ENCODE results near the gene IL16. TPM values are rescaled to one million over a fixed set of nuclear protein-coding genes. Genes with fewer than 3 reads are reported as not detected.

The IL16 gene
- total and polyA plus RNA-seq, 2 donors (not counting 1 experiment from before 2014, with no cell fraction given) = 181 to 287 TPM

DNA sequence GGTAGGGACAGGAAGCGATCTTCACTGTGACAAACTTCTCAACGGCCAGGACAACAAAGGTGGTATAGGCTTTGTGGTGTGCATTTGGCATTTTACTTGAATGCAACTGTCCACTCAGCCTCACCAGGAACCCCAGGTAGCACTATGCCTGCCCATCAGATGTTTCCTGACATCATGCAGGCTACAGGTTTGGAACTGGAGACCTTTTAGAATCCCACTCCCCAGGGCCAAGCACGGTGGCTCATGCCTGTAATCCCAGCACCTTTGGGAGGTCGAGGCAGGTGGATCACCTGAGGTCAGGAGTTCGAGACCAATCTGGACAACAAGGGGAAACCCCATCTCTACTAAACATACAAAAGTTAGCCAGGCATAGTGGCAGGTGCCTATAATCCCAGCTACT is 117.7 kb downstream of the IL16 start:
- DNase-seq = no peak
- no peaks in the 10 kb centered on the region for H3K9me3 ChIP-seq (ENCODE audit: control extremely low read depth in 1 of 3, control insufficient read depth in 2 of 3, insufficient read depth in 1 of 3, low read length in 2 of 3)
- Mint-ChIP-seq H3K27ac (peak overlapping the region; percentile 94), H3K9me3 (ENCODE audit: insufficient read depth) (no peaks in the 10 kb centered on the region), H3K4me1 (peaks cover 91% of the 10 kb centered on the region), H3K27me3 (no peaks in the 10 kb centered on the region), H3K4me3 (no peak overlapping the region)
- peaks cover 0 to 56% of the 10 kb centered on the region in 2 experiments for H3K36me3 ChIP-seq (replicated peaks in 1 of 2; ENCODE audit: control extremely low read depth in 1 of 2, control insufficient read depth in 1 of 2, extremely low read depth in 1 of 2, insufficient read depth in 2 of 2, low read length in 1 of 2)
- no peaks in the 10 kb centered on the region for H3K27me3 ChIP-seq (replicated peaks in 1 of 4; ENCODE audit: control extremely low read depth in 1 of 4, control insufficient read depth in 3 of 4, insufficient read depth in 4 of 4, low read length in 3 of 4)
- peak overlapping the region; percentile 56 to 88 for H3K27ac ChIP-seq (ENCODE audit: low read length in 2 of 2)
- peaks cover 24% of the 10 kb centered on the region for H4K20me1 ChIP-seq (ENCODE audit: control insufficient read depth, insufficient read depth, low read length, poor library complexity, severe bottlenecking)
- no peak for TF ChIP-seq EZH2 (IDR thresholded peaks at IDR 0.05; ENCODE audit: borderline replicate concordance, insufficient read depth, low read depth, low read length, poor library complexity, severe bottlenecking)
- TF ChIP-seq, protein P1, sequence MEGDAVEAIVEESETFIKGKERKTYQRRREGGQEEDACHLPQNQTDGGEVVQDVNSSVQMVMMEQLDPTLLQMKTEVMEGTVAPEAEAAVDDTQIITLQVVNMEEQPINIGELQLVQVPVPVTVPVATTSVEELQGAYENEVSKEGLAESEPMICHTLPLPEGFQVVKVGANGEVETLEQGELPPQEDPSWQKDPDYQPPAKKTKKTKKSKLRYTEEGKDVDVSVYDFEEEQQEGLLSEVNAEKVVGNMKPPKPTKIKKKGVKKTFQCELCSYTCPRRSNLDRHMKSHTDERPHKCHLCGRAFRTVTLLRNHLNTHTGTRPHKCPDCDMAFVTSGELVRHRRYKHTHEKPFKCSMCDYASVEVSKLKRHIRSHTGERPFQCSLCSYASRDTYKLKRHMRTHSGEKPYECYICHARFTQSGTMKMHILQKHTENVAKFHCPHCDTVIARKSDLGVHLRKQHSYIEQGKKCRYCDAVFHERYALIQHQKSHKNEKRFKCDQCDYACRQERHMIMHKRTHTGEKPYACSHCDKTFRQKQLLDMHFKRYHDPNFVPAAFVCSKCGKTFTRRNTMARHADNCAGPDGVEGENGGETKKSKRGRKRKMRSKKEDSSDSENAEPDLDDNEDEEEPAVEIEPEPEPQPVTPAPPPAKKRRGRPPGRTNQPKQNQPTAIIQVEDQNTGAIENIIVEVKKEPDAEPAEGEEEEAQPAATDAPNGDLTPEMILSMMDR (IDR thresholded peaks at IDR 0.05) = no peak
- no peak overlapping the region for H3K4me3 ChIP-seq (ENCODE audit: control extremely low read depth in 1 of 5, extremely low read depth in 1 of 5, insufficient read depth in 1 of 5, low read depth in 2 of 5, low read length in 4 of 5)
- POLR2A ChIA-PET = interaction anchor here (0.8 kb wide), 1 partner anchor 15 kb away, joined by 12 read pairs; no protein-coding TSS in a partner anchor
- no peak overlapping the region for H3K9ac ChIP-seq (ENCODE audit: low read length)
- no peak overlapping the region for H3K4me2 ChIP-seq (replicated peaks; ENCODE audit: low read depth, low read length, poor library complexity, severe bottlenecking)
- no peak for ATAC-seq (ENCODE audit: low read depth)
- 80% methylated on average over 2 of the region's 5 CpGs for WGBS (ENCODE audit: insufficient coverage)
- peaks cover 33% of the 10 kb centered on the region for H3K79me2 ChIP-seq (ENCODE audit: control insufficient read depth, insufficient read depth, low read length)
- intact Hi-C loops (cut with micrococcal nuclease) = no loop called here
- H2AFZ ChIP-seq (ENCODE audit: insufficient read depth, low read depth, low read length, poor library complexity, severe bottlenecking) = no peak overlapping the region
- peaks cover 79 to 85% of the 10 kb centered on the region in 2 donors for H3K4me1 ChIP-seq (ENCODE audit: control insufficient read depth in 2 of 2, insufficient read depth in 2 of 2, low read length in 2 of 2)
- CTCF ChIA-PET = interaction anchor here (1.0 to 2.2 kb wide), 2 partner anchors 39 to 48 kb away, joined by 4 to 6 read pairs; no protein-coding TSS in a partner anchor

- ChIA-PET POLR2A (interaction anchor here (0.8 to 0.9 kb wide), 3 partner anchors 19 to 85 kb away, joined by 4 read pairs; no protein-coding TSS in a partner anchor), CTCF (interaction anchor here (2.2 kb wide), 1 partner anchor 40 kb away, joined by 6 read pairs; no protein-coding TSS in a partner anchor)
- ATAC-seq (ENCODE audit: low read depth) (no peak), DNase-seq (no peak)
- H3K27ac ChIP-seq (ENCODE audit: low read length in 2 of 2) = peak overlapping the region; percentile 47 to 88
- peak overlapping the region; percentile 88 for H3K27ac Mint-ChIP-seq
- H3K9me3 Mint-ChIP-seq (ENCODE audit: insufficient read depth) = no peaks in the 10 kb centered on the region
- H4K20me1 ChIP-seq (ENCODE audit: control insufficient read depth, insufficient read depth, low read length, poor library complexity, severe bottlenecking) = peaks cover 22% of the 10 kb centered on the region
- no peak overlapping the region for H3K9ac ChIP-seq (ENCODE audit: low read length)
- peaks cover 81 to 90% of the 10 kb centered on the region in 2 donors for H3K4me1 ChIP-seq (ENCODE audit: control insufficient read depth in 2 of 2, insufficient read depth in 2 of 2, low read length in 2 of 2)
- H3K27me3 Mint-ChIP-seq = no peaks in the 10 kb centered on the region
- H3K36me3 ChIP-seq (replicated peaks in 1 of 2; ENCODE audit: control extremely low read depth in 1 of 2, control insufficient read depth in 1 of 2, extremely low read depth in 1 of 2, insufficient read depth in 2 of 2, low read length in 1 of 2) = peaks cover 0 to 44% of the 10 kb centered on the region in 2 experiments
- H3K4me3 Mint-ChIP-seq = peak overlapping the region; percentile 20
- peak overlapping the region; percentile 21 for H3K4me2 ChIP-seq (replicated peaks; ENCODE audit: low read depth, low read length, poor library complexity, severe bottlenecking)
- no peaks in the 10 kb centered on the region for H3K27me3 ChIP-seq (replicated peaks in 1 of 4; ENCODE audit: control extremely low read depth in 1 of 4, control insufficient read depth in 3 of 4, insufficient read depth in 4 of 4, low read length in 3 of 4)
- H3K9me3 ChIP-seq (ENCODE audit: control extremely low read depth in 1 of 3, control insufficient read depth in 2 of 3, insufficient read depth in 1 of 3, low read length in 2 of 3) = no peaks in the 10 kb centered on the region
- no peak overlapping the region for H3K4me3 ChIP-seq (ENCODE audit: control extremely low read depth in 1 of 5, extremely low read depth in 1 of 5, insufficient read depth in 1 of 5, low read depth in 2 of 5, low read length in 4 of 5)
- H3K4me1 Mint-ChIP-seq = peaks cover 85% of the 10 kb centered on the region
- no peak for TF ChIP-seq EZH2 (IDR thresholded peaks at IDR 0.05; ENCODE audit: borderline replicate concordance, insufficient read depth, low read depth, low read length, poor library complexity, severe bottlenecking)
- TF ChIP-seq, protein P1 (IDR thresholded peaks at IDR 0.05) = no peak
- intact Hi-C loops (cut with micrococcal nuclease) = loop anchor here (2.0 kb wide), 1 partner anchor 13 kb away; no protein-coding TSS in a partner anchor
- peaks cover 45% of the 10 kb centered on the region for H3K79me2 ChIP-seq (ENCODE audit: control insufficient read depth, insufficient read depth, low read length)
- 76% methylated on average over 7 of the region's 14 CpGs for WGBS (ENCODE audit: insufficient coverage)
- no peak overlapping the region for H2AFZ ChIP-seq (ENCODE audit: insufficient read depth, low read depth, low read length, poor library complexity, severe bottlenecking)
These were observed 118.9 kb downstream of the IL16 start for GRCh38 chr15:81315452-81316175.
